Kidney epithelial cell (primary cell): ENCODE measurements around the gene PRSS50. TPM values are rescaled to one million over a fixed set of nuclear protein-coding genes. Genes with fewer than 3 reads are reported as not detected.

Source experiments
- DNase-seq: peaks from one replicate; pipeline ENCODE4 v3.0.0-alpha.2; 2010; ENCODE audit warnings: low read depth
- H3K27me3 ChIP-seq: 2 replicates; pipeline ENCODE4 v1.6.0; 2011; ENCODE audit warnings: low read length; ENCODE audit not compliant: control insufficient read depth, insufficient read depth
- H3K36me3 ChIP-seq: 2 replicates; pipeline ENCODE4 v1.5.1; 2011; ENCODE audit warnings: low read length; ENCODE audit not compliant: control insufficient read depth, insufficient read depth
- H3K4me3 ChIP-seq: 2 replicates; pipeline ENCODE4 v1.5.1; 2011; ENCODE audit warnings: low read depth, mild to moderate bottlenecking, control low read depth, low read length
- CTCF ChIP-seq: IDR thresholded peaks from 2 replicates; pipeline ENCODE4 v1.5.1; 2011; ENCODE audit warnings: mild to moderate bottlenecking, moderate library complexity, low read length, control low read depth, inconsistent platforms; ENCODE audit not compliant: insufficient read depth, poor library complexity, severe bottlenecking
- total RNA-seq: library from RNA; depleted of rRNA; stranded (reverse); fragments of >200 nt; gene quantifications from 2 replicates; pipeline ENCODE4 v1.2.3, GENCODE V29; 2015

Gene PRSS50
- total RNA-seq, 1 donor from 2014 or later = 0.29 TPM

DNA sequence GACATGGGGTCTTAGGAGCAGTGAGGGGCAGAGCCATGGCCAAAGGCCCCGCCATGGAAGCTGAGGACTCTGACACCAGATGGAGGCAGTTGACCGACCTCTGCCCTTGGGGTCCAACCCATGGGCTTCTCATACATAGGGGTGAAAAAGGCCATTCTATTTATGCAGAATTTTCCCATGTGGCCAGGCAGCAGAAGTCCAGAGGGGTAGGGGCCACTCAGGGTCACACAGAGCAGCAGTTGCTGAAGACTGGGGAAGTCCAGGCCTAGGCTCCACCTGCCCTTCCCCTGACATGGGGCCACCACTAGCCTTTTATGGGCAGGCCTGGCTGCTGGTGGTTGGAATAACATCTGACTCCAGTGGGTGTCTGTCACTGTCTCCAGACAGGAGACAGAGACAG lies 6.4 kb downstream of the PRSS50 start:
- Histone ChIP-seq H3K4me3 (no peak overlapping the region), H3K27me3 (peaks cover 6% of the 10 kb centered on the region), H3K36me3 (no peaks in the 10 kb centered on the region)
- no peak for TF ChIP-seq CTCF
- DNase-seq = no peak

DNA sequence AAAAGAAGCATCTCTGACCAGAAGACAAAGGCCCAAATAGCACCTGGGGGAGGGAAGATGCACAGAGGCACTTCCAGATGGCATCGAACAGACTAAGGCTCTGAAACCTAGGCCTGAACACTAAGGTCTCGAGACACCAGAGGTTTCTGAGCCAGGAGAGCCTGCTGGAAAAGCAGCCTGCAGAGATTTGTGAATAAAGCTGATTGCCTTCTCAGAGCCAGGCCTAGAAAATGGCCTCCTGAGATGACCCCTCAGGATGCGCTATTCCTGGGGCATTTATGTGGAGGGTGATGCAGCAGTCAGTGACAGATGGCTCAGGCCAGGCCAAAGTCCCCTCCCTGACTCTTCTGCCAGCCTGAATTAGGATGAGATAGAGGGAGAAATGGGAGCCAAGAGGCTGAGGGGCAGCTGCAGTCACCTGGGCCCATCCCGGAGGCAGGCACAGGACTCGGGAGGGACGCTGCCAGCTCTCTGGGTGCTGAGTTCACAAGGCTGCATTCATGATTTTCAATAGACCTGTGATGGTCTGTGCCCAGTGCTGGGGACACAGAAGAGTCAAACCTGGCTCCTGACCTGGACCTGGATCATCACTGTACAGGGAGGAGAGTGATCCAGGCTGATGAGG lies 6.9 kb downstream of the PRSS50 start:
- H3K36me3 ChIP-seq = no peaks in the 10 kb centered on the region
- peaks cover 5% of the 10 kb centered on the region for H3K27me3 ChIP-seq
- no peak for DNase-seq
- no peak overlapping the region for H3K4me3 ChIP-seq
- TF ChIP-seq CTCF = no peak

GRCh38 chr3:46710229-46710628 lies 7.4 kb downstream of the PRSS50 start:
- Histone ChIP-seq H3K27me3 (peaks cover 3% of the 10 kb centered on the region), H3K36me3 (no peaks in the 10 kb centered on the region), H3K4me3 (no peak overlapping the region)
- DNase-seq = no peak
- no peak for TF ChIP-seq CTCF

DNA sequence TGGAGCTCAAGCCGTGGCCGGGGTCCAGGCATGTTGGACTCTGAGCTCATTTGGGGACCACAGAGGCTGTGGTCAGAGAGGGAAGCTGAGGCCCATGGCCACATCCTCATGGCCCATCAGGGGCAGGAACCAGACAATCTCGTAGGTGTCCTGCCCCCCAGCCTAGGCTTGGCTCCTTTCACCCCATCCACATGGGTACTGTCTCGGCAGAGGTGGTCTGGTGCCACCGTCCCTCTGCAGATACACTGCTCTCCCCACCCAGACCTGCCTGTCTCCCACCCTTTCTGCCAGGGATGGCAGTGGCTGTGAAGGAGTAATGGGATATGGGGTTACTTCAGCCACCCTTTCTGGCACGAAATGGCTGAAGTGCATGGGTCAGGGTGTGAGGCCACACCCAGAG lies 7.9 kb downstream of the PRSS50 start:
- H3K4me3 ChIP-seq = no peak overlapping the region
- H3K36me3 ChIP-seq = no peaks in the 10 kb centered on the region
- TF ChIP-seq CTCF = no peak
- no peak for DNase-seq
- H3K27me3 ChIP-seq = peaks cover 3% of the 10 kb centered on the region

- no peak overlapping the region for H3K4me3 ChIP-seq
- DNase-seq = no peak
- H3K36me3 ChIP-seq = no peaks in the 10 kb centered on the region
- peaks cover 5% of the 10 kb centered on the region for H3K27me3 ChIP-seq
- TF ChIP-seq CTCF = no peak
Observed at GRCh38 chr3:46709157-46709654, 8.5 kb downstream of the PRSS50 start.
